ENCODE data around the gene RBCK1.

RBCK1 gene

GRCh38 chr20:420166-420620, 12.1 kb downstream of the RBCK1 start:
- DNase-seq: no peak

- DNase-seq: peak; percentile 45
Measured at GRCh38 chr20:420721-421574, 12.8 kb downstream of the RBCK1 start.

DNA sequence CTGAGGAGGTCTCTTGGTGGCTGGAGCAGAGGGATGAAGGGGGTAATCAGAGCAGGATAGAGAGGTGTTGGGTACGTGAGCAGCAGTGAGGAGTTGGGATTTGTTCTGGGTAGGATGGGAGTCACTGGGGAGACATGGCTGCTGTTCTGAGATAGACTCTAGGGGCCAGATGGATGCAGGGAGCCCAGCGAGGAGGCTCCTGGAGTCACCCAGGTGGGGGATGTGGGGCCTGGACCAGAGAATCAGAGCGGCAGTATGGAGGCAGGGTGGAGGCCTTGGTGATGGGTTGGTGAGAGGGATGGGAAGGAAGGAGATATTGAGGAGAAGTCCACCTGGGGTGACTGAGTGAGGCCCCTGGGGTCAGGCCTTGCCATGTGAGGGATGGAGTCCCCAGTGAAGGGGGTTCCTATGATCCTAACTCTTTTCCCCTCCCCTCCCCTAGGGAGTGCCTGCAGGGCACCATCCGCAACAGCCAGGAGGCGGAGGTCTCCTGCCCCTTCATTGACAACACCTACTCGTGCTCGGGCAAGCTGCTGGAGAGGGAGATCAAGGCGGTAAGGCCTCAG, 13.7 kb downstream of the RBCK1 start:
- DNase-seq: no peak

DNA sequence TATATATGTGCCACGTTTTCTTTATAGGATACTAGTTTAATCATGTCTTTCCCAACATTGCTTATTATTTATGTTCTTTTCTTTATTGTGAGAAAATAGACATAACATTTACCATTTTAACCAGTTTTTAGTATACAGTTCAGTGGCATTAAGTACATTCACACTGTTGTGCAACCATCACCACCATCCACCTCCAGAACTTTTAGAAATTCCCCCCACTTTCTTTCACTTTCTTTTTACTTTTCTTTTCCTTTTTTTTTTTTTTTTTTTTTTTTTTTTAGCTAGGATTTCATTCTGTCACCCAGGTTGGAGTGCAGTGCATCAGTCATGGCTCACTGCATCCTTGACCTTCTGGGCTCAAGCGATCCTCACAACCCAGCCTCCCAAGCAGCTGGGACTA, 18.5 kb downstream of the RBCK1 start:
- DNase-seq: no peak

DNA sequence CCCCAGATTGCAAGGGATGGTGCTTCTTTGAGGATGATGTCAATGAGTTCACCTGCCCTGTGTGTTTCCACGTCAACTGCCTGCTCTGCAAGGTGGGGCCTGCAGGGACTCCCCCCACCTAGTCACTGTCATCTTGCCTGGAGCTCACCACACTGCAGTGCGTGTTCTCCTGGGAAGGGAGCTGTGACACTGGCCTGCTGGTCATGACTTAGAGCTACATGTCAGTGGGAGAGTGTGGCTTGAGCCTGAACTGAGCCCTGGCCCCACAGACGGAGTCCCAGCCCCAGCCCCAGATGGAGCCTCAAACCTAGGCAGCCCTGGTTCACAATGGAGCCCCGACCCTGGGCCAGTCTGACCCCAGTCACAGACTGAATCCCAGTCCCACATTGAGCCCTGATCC, 19.3 kb downstream of the RBCK1 start:
- no peak for DNase-seq

DNA sequence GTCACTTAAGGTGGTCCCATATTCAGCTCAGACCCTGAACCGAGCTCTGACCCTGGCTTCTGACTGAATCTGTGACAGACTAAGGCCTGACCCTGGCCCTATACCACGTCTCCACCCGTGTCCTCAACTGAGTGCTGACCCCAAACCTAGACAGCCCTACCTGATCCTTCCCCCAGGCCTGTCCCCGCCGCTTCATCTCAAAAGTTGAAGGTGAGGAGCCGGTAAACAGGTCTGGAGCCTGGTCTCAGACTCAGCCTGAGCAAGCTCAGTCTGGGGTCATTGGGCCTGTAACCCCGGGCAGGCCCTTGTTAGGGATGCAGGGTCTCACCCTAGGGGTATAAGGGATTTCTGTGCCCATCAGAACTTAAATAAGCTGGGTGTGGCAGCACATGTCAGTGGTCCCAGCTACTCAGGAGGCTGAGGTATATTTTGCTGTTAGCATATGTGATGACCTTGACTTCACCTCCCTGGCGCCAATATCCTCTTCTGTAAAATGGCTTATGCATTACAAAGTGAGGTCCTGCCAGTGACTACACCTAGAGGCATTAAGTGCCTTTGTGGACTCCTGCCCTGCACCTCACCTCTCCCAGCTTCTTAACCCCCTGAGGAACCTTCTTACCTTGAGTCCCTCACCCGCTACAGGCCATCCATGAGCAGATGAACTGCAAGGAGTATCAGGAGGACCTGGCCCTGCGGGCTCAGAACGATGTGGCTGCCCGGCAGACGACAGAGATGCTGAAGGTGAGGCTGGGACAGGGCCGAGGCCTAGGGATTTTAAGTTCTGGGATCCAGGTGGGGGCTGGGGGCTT, 20.0 kb downstream of the RBCK1 start:
- DNase-seq: no peak

GRCh38 chr20:428658-429200, 20.6 kb downstream of the RBCK1 start:
- DNase-seq: no peak

GRCh38 chr20:430091-430999, 22.2 kb downstream of the RBCK1 start:
- DNase-seq: no peak

GRCh38 chr20:431012-431904, 23.2 kb downstream of the RBCK1 start:
- no peak for DNase-seq

DNA sequence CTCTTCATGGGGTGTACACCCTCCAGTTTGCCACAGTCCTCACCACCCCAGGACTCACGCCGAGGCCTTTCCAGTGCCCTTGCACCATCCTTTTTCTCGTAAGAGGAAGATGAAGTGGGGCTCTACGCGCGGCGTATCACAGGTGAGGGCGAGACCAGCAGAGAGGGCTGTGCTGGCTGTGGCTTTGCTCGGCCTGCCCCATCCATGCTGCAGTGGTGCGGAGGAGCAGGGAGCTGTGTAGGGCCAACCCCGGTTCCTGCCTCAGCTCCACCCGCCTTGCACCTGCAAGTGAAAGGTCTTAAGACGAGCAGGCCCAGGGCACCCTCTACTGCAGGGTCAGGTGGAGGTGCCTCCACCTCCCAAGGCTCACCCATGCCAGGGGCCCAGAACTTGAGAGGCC, 24.1 kb downstream of the RBCK1 start:
- no peak for DNase-seq

GRCh38 chr20:432677-433299, 24.7 kb downstream of the RBCK1 start:
- DNase-seq: no peak

GRCh38 chr20:433300-433975, 25.3 kb downstream of the RBCK1 start:
- no peak for DNase-seq

DNA sequence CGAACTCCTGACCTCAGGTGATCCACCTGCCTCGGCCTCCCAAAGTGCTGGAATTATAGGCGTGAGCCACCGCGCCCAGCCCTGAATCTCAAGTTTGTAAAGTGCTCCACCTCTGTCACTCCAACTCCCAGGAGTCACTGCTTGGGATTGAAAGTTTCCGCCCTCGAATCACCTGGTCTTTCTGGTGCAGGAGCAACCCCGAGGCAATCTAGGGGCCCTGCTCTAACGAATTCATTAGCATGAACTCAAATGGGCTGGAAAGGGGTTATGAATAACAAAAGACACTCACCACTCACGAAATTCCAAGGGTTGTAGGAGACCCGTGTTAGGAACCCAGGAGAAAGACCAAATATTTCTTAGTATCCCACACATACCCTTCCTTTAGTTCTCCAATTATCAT, 26.1 kb downstream of the RBCK1 start:
- no peak for DNase-seq

- no peak for DNase-seq
Measured at GRCh38 chr20:434661-435419, 26.7 kb downstream of the RBCK1 start.

- no peak for DNase-seq
Measured at GRCh38 chr20:435558-435957, 27.5 kb downstream of the RBCK1 start.

- no peak for DNase-seq
Measured at GRCh38 chr20:436476-436875, 28.4 kb downstream of the RBCK1 start.

DNA sequence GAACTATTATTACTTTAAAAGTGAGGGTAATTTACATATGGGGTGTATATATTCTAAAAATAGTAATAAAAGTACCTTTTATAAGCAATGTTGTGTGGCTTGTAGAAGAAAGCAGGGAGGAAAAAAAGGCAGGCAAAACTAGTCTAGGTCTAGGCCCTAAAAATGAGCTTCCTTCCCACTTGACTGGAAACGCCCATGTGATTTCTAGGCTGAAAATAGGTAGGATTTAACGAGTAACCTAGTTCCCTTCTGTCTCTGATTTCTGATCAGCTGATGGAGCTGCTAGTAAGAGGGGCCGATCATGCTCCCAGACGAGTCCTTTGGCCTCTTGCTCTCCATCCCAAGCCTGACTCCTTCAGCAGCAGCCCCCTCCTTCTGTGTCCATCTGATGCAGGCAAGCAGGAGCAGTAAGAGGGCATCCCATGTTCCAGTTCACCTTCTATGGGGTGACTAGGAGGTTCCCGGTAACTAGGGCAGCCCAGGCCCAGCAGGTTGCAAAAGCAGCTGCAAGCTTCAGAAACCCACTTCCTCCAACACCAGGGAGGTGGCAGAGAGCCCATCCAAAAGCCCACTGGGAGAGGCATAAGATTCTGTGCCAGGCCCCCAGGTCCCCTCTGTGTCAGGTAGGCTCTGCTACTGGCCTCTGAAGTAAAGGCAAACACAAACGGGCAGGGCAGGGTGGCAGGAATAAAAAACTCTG, 29.8 kb downstream of the RBCK1 start:
- DNase-seq: no peak

DNA sequence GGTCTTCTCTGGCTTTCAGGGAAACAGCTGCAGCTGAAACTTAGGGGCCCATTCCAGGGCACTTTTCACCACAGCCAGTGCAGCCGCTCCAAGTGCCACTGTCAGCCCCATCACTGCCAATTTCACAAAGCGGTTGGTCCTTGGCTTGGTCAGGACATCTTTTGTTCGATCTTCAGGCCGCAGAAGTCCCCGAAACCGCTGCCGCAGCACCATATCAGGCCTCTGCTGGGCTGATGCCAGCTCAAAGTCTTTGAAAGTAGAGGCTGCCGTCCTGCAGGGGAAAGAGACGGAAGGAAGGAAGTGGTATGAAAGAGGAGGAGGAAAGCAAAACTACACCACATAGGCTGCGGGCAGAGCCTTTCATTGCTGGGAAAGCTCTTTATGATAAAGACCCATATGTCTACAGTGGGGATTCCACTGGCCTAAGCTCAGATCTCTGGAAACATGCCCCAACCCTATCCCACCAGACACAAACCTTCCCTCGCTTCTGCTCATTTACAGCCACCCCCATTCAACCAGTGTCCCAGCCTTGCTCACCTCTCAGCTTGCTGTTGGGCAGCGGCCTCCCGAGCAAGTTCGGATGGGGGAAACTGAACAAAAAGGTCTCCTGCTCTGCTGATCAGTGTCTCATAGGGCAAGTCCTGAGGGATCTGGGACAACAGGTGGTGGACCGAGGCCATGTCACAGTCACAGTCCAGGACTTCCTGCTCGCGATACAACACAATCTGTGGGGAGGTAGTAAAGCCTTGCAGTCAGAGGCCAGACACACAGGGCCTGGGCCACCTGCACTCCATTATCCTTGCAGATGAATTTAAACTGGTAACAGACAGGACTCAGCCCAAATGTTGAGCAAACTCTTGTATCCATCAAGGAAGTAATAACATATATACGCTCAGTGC, 30.7 kb downstream of the RBCK1 start:
- no peak for DNase-seq
